A673 (cell line): Measurements from ENCODE around the gene C3orf22. TPM values are rescaled to one million over a fixed set of nuclear protein-coding genes. Genes with fewer than 3 reads are reported as not detected.

Experiments used
- BruUV-seq: library from RNA; stranded (reverse); fragments of 400-500 nt; replicated peaks from 2 replicates; lab custom pipeline; 2021; lab: Mats Ljungman, UMichigan
- CTCF ChIA-PET: fragments of 300-600 bp; sonication (Branson Sonifier 250); formaldehyde crosslinking; loops from one replicate; lab custom pipeline; 2022; ENCODE audit warnings: antibody characterized with exemption; lab: Charles Lee
- POLR2A ChIA-PET: fragments of 300-600 bp; sonication (Branson Sonifier 250); formaldehyde crosslinking; loops from one replicate; lab custom pipeline; 2022; ENCODE audit warnings: antibody characterized with exemption; ENCODE audit not compliant: low non-redundant PET; lab: Charles Lee
- DNase-seq: peaks from one replicate; pipeline ENCODE4 v3.0.0-alpha.2; 2015; ENCODE audit warnings: low spot score
- H3K27ac ChIP-seq: fragments of 200-600 bp; sonication (generic); 2 replicates; pipeline ENCODE4 v1.5.1; 2016; ENCODE audit warnings: mixed run types, low read depth, mild to moderate bottlenecking, mixed read lengths, antibody characterized with exemption, low read length; ENCODE audit not compliant: poor library complexity, severe bottlenecking
- H3K27me3 ChIP-seq: fragments of 200-600 bp; sonication (generic); replicated peaks from 2 replicates; pipeline ENCODE4 v1.6.1; 2017; ENCODE audit warnings: mixed run types, low read depth, mild to moderate bottlenecking, mixed read lengths, antibody characterized with exemption, low read length; ENCODE audit not compliant: insufficient read depth, poor library complexity
- H3K36me3 ChIP-seq: fragments of 200-600 bp; sonication (generic); 2 replicates; pipeline ENCODE4 v1.6.1; 2016; ENCODE audit warnings: mixed run types, mild to moderate bottlenecking, mixed read lengths, antibody characterized with exemption, low read length; ENCODE audit not compliant: insufficient read depth, poor library complexity, severe bottlenecking
- H3K4me1 ChIP-seq: fragments of 200-600 bp; sonication (generic); 2 replicates; pipeline ENCODE4 v1.6.1; 2017; ENCODE audit warnings: mixed run types, mild to moderate bottlenecking, mixed read lengths, antibody characterized with exemption, low read length; ENCODE audit not compliant: insufficient read depth, poor library complexity, severe bottlenecking
- H3K4me3 ChIP-seq: fragments of 200-600 bp; sonication (generic); 2 replicates; pipeline ENCODE4 v1.5.1; 2016; ENCODE audit warnings: low read depth, mixed run types, mild to moderate bottlenecking, mixed read lengths, low read length; ENCODE audit not compliant: poor library complexity, severe bottlenecking
- H3K9me3 ChIP-seq: fragments of 200-600 bp; sonication (generic); 2 replicates; pipeline ENCODE4 v1.6.1; 2016; ENCODE audit warnings: mixed run types, low read depth, mild to moderate bottlenecking, mixed read lengths, antibody characterized with exemption, low read length; ENCODE audit not compliant: poor library complexity, severe bottlenecking
- CTCF ChIP-seq: fragments of 300-800, 200-600 bp; sonication (generic); conservative IDR thresholded peaks from 2 replicates; pipeline ENCODE4 v1.5.1; 2017; ENCODE audit warnings: low read depth, mild to moderate bottlenecking, antibody characterized with exemption, low read length, moderate library complexity, mixed read lengths
- EZH2 ChIP-seq: fragments of 200-600 bp; sonication (generic); IDR thresholded peaks from 2 replicates; pipeline ENCODE4 v1.6.1; 2017; ENCODE audit warnings: borderline replicate concordance, low read depth, mild to moderate bottlenecking, mixed read lengths, antibody characterized with exemption, low read length; ENCODE audit not compliant: poor library complexity, severe bottlenecking
- intact Hi-C: fragments of 100-400 bp; cut with micrococcal nuclease; formaldehyde crosslinking; loops from one replicate; pipeline ENCODE4 v1.10.0; 2022; ENCODE audit not compliant: unreplicated experiment
- total RNA-seq: library from RNA; stranded (reverse); gene quantifications from 2 replicates; pipeline ENCODE4 v1.2.3, GENCODE V29; 2021

The C3orf22 gene
- total RNA-seq, 1 experiment from 2014 or later, result not detected

- no peak for DNase-seq
- CTCF ChIA-PET, result no interaction called here
- no peaks in the 10 kb centered on the region for H3K9me3 ChIP-seq
Observed at GRCh38 chr3:126555795-126556636, 2.7 kb downstream of the C3orf22 start.

GRCh38 chr3:126554560-126555525 is 3.9 kb downstream of the C3orf22 start:
- TF ChIP-seq EZH2 (no peak), CTCF (no peak)
- no peaks in the 10 kb centered on the region for H3K27me3 ChIP-seq
- H3K36me3 ChIP-seq, result no peaks in the 10 kb centered on the region
- no peak overlapping the region for H3K27ac ChIP-seq
- H3K4me3 ChIP-seq, result no peak overlapping the region
- CTCF ChIA-PET, result no interaction called here
- no peak for DNase-seq
- POLR2A ChIA-PET, result no interaction called here
- BruUV-seq, result no TSS peak
- intact Hi-C loops, result no loop called here
- H3K9me3 ChIP-seq, result no peaks in the 10 kb centered on the region
- H3K4me1 ChIP-seq, result no peaks in the 10 kb centered on the region

More at GRCh38 chr3:126555795-126556636, 2.7 kb downstream of the C3orf22 start:
- H3K36me3 ChIP-seq, result no peaks in the 10 kb centered on the region
- H3K4me3 ChIP-seq, result no peak overlapping the region
- TF ChIP-seq EZH2, result no peak
- TF ChIP-seq CTCF, result no peak
- H3K27ac ChIP-seq, result no peak overlapping the region
- BruUV-seq, result no TSS peak
- no peaks in the 10 kb centered on the region for H3K4me1 ChIP-seq
- POLR2A ChIA-PET, result no interaction called here
- intact Hi-C loops, result no loop called here
- H3K27me3 ChIP-seq, result no peaks in the 10 kb centered on the region

- H3K27ac ChIP-seq, result no peak overlapping the region
- no peak for TF ChIP-seq EZH2
- no peak for TF ChIP-seq CTCF
- DNase-seq, result no peak
- BruUV-seq, result no TSS peak
- intact Hi-C loops, result no loop called here
- no peaks in the 10 kb centered on the region for H3K36me3 ChIP-seq
- ChIA-PET POLR2A (no interaction called here), CTCF (no interaction called here)
- no peak overlapping the region for H3K4me3 ChIP-seq
- H3K9me3 ChIP-seq, result no peaks in the 10 kb centered on the region
- no peaks in the 10 kb centered on the region for H3K4me1 ChIP-seq
- no peaks in the 10 kb centered on the region for H3K27me3 ChIP-seq
Observed at GRCh38 chr3:126553284-126554084, 5.2 kb downstream of the C3orf22 start.
